Vagina (tissue), 2 donors: ENCODE measurements around the gene SLC8A1. TPM values are rescaled to one million over a fixed set of nuclear protein-coding genes. Genes with fewer than 3 reads are reported as not detected.

Source experiments
- DNase-seq, 2 donors: peaks; one replicate each; pipeline ENCODE4 v3.0.0-alpha.2; 2017; ENCODE audit errors: extremely low spot score in 2 of 2
- H3K27ac ChIP-seq: fragments of 200-600 bp; sonication (generic); one replicate; pipeline ENCODE4 v1.5.1; 2019
- H3K27me3 ChIP-seq: fragments of 200-600 bp; sonication (generic); one replicate; pipeline ENCODE4 v1.5.1; 2019
- H3K36me3 ChIP-seq, 2 donors: fragments of 200-600 bp; sonication (generic); one replicate each; pipeline ENCODE4 v1.5.1; 2017 to 2019
- H3K4me1 ChIP-seq: fragments of 200-600 bp; sonication (generic); one replicate; pipeline ENCODE4 v1.5.1; 2019
- H3K4me3 ChIP-seq, 2 donors: fragments of 200-600 bp; sonication (generic); 1 replicate in 1 of 2; 2 replicates in 1 of 2; pipeline ENCODE4 v1.5.1; 2016 to 2019
- H3K9me3 ChIP-seq: fragments of 200-600 bp; sonication (generic); one replicate; pipeline ENCODE4 v1.5.1; 2019
- CTCF ChIP-seq, 3 experiments: fragments of 450-650 bp in 2 of 3; fragments of 200-600 bp in 1 of 3; sonication (generic) in 1 of 3; IDR thresholded peaks; one replicate each; pipeline ENCODE4 v1.5.1; 2017 to 2019; ENCODE audit warnings: antibody characterized with exemption in 3 of 3, mild to moderate bottlenecking in 2 of 3, moderate library complexity in 2 of 3
- POLR2A ChIP-seq, 2 donors: fragments of 450-650 bp; IDR thresholded peaks; one replicate each; pipeline ENCODE4 v1.6.1; 2017; ENCODE audit warnings: antibody characterized with exemption in 2 of 2, mild to moderate bottlenecking in 2 of 2, moderate library complexity in 2 of 2
- POLR2AphosphoS5 ChIP-seq, 2 donors: sonication (generic); formaldehyde crosslinking; IDR thresholded peaks; one replicate each; pipeline ENCODE4 v1.9.0; 2017; ENCODE audit warnings: antibody characterized with exemption in 2 of 2, mild to moderate bottlenecking in 2 of 2, low read depth in 1 of 2; ENCODE audit not compliant: insufficient read depth in 1 of 2
- intact Hi-C: fragments of 100-400 bp; cut with DNase I; formaldehyde crosslinking; loops from one replicate; pipeline ENCODE4 v1.15.1; 2023
- total RNA-seq: library from RNA; depleted of rRNA; stranded (reverse); fragments of >200 nt; gene quantifications from one replicate; pipeline ENCODE4 v1.2.3, GENCODE V29; 2016

SLC8A1 gene
- total RNA-seq, 1 donor from 2014 or later, result 40.8 TPM

- no peak for TF ChIP-seq POLR2AphosphoS5 (IDR thresholded peaks at IDR 0.05; ENCODE audit: insufficient read depth in 1 of 2, low read depth in 1 of 2)
- no peak for TF ChIP-seq CTCF (IDR thresholded peaks at IDR 0.05)
- no peak for TF ChIP-seq POLR2A (IDR thresholded peaks at IDR 0.05)
- H3K9me3 ChIP-seq, result no peaks in the 10 kb centered on the region
- no peak overlapping the region for H3K27ac ChIP-seq
- intact Hi-C loops, result no loop called here
- H3K4me1 ChIP-seq, result peaks cover 20% of the 10 kb centered on the region
- H3K4me3 ChIP-seq, result no peak overlapping the region
- no peaks in the 10 kb centered on the region for H3K36me3 ChIP-seq
- no peak for DNase-seq
- no peaks in the 10 kb centered on the region for H3K27me3 ChIP-seq
Observed at GRCh38 chr2:40285391-40285790, 166.5 kb downstream of the SLC8A1 start.

GRCh38 chr2:40284797-40285196 is 167.1 kb downstream of the SLC8A1 start:
- intact Hi-C loops, result no loop called here
- no peak for DNase-seq
- no peak for TF ChIP-seq POLR2AphosphoS5 (IDR thresholded peaks at IDR 0.05; ENCODE audit: insufficient read depth in 1 of 2, low read depth in 1 of 2)
- TF ChIP-seq CTCF (IDR thresholded peaks at IDR 0.05), result no peak
- TF ChIP-seq POLR2A (IDR thresholded peaks at IDR 0.05), result no peak
- Histone ChIP-seq H3K27ac (no peak overlapping the region), H3K9me3 (no peaks in the 10 kb centered on the region), H3K4me3 (no peak overlapping the region), H3K27me3 (no peaks in the 10 kb centered on the region), H3K36me3 (no peaks in the 10 kb centered on the region), H3K4me1 (peaks cover 20% of the 10 kb centered on the region)

GRCh38 chr2:40283111-40283909 is 168.6 kb downstream of the SLC8A1 start:
- Histone ChIP-seq H3K27me3 (no peaks in the 10 kb centered on the region), H3K4me1 (peaks cover 30% of the 10 kb centered on the region), H3K9me3 (no peaks in the 10 kb centered on the region), H3K27ac (no peak overlapping the region), H3K4me3 (no peak overlapping the region), H3K36me3 (no peaks in the 10 kb centered on the region)
- no peak for DNase-seq
- intact Hi-C loops, result no loop called here
- TF ChIP-seq POLR2A (IDR thresholded peaks at IDR 0.05) (no peak), CTCF (IDR thresholded peaks at IDR 0.05) (no peak), POLR2AphosphoS5 (IDR thresholded peaks at IDR 0.05; ENCODE audit: insufficient read depth in 1 of 2, low read depth in 1 of 2) (no peak)

GRCh38 chr2:40282428-40282827 is 169.5 kb downstream of the SLC8A1 start:
- DNase-seq, result no peak
- H3K9me3 ChIP-seq, result no peaks in the 10 kb centered on the region
- H3K27ac ChIP-seq, result no peak overlapping the region
- intact Hi-C loops, result no loop called here
- H3K27me3 ChIP-seq, result no peaks in the 10 kb centered on the region
- H3K4me1 ChIP-seq, result peaks cover 30% of the 10 kb centered on the region
- H3K36me3 ChIP-seq, result no peaks in the 10 kb centered on the region
- TF ChIP-seq CTCF (IDR thresholded peaks at IDR 0.05), result no peak
- H3K4me3 ChIP-seq, result peak overlapping the region; percentile 26 to 37
